Measurements from ENCODE around the gene SELENON. TPM values are rescaled to one million over a fixed set of nuclear protein-coding genes. Genes with fewer than 3 reads are reported as not detected.

SELENON gene
- total and polyA plus RNA-seq, 2 of the 8 experiments (the other 6 are each of a cell fraction or from before 2014, with no cell fraction given), result 43.0 to 77.6 TPM

GRCh38 chr1:25757846-25758185 lies 42.2 kb upstream of the SELENON start:
- POLR2A ChIA-PET (ENCODE audit: partially characterized antibody), result no interaction called here
- H3K79me2 ChIP-seq (ENCODE audit: control insufficient read depth in 1 of 2, insufficient read depth in 2 of 2, low read length in 2 of 2), result no peaks in the 10 kb centered on the region
- no peaks in the 10 kb centered on the region for H3K27me3 ChIP-seq (replicated peaks in 1 of 4; ENCODE audit: control insufficient read depth in 3 of 4, extremely low read depth in 1 of 4, insufficient read depth in 3 of 4, low read length in 3 of 4)
- no peaks in the 10 kb centered on the region for H4K20me1 ChIP-seq (replicated peaks in 1 of 2; ENCODE audit: control insufficient read depth in 1 of 2, insufficient read depth in 2 of 2, low read length in 2 of 2)
- no peaks in the 10 kb centered on the region for H3K23me2 ChIP-seq (ENCODE audit: low read depth, low read length)
- H3K36me3 ChIP-seq (ENCODE audit: control insufficient read depth in 2 of 4, insufficient read depth in 4 of 4, low read length in 3 of 4), result no peaks in the 10 kb centered on the region; a peak in 1 of 8 replicates
- H2BK12ac ChIP-seq (ENCODE audit: low read depth, low read length), result no peak overlapping the region; the same call in 1 of the 2 replicates
- H4K8ac ChIP-seq (ENCODE audit: extremely low read depth, insufficient read depth, low read length), result no peak overlapping the region
- no peak overlapping the region for H3K27ac ChIP-seq (ENCODE audit: low read depth, low read length)
- no peak overlapping the region for H3K9ac ChIP-seq (replicated peaks in 1 of 4; ENCODE audit: extremely low read depth in 1 of 4, low read depth in 3 of 4, low read length in 3 of 4)
- no peak overlapping the region for H3K4me3 ChIP-seq (ENCODE audit: extremely low read depth in 1 of 4, insufficient read depth in 2 of 4, low read depth in 3 of 4, low read length in 4 of 4)
- no peak overlapping the region for H2AK5ac ChIP-seq (ENCODE audit: low read depth, low read length)
- H2BK5ac ChIP-seq (ENCODE audit: low read depth, low read length), result no peak overlapping the region; the same call in 1 of the 2 replicates
- no peak overlapping the region for H3K18ac ChIP-seq (ENCODE audit: extremely low read depth, low read length)
- WGBS, 2 experiments (ENCODE audit: extremely low coverage in 1 of 2, insufficient coverage in 1 of 2, insufficient read length in 1 of 2, insufficient replicate concordance in 2 of 2, low coverage in 1 of 2, low lambda C conversion rate in 2 of 2, missing lambda C conversion rate in 1 of 2), result 83% methylated on average over 5 of the region's 5 CpGs; no CpG with 5 or more reads in 1 of the 2 experiments
- H2BK20ac ChIP-seq (ENCODE audit: low read length), result no peak overlapping the region
- no peak overlapping the region for H3K14ac ChIP-seq (ENCODE audit: insufficient read length)
- FAIRE-seq (no peak), DNase-seq (ENCODE audit: low read depth in 1 of 2, low spot score in 2 of 2) (no peak)
- TF ChIP-seq KDM1A (IDR thresholded peaks at IDR 0.05; ENCODE audit: borderline replicate concordance, low read length) (0 out of 2 replicates have a peak, but pooled peaks have one; percentile 23), CTBP2 (IDR thresholded peaks at IDR 0.05; ENCODE audit: borderline replicate concordance, insufficient read depth, insufficient read length, low read length) (no peak)
- H3K4me1 ChIP-seq (replicated peaks in 1 of 4; ENCODE audit: control insufficient read depth in 3 of 4, insufficient read depth in 4 of 4, low read length in 3 of 4), result peaks cover 0 to 16% (median 7%) of the 10 kb centered on the region in 4 experiments; a peak in 5 of 7 replicates
- H3K56ac ChIP-seq (replicated peaks; ENCODE audit: insufficient read length, low read depth, low read length), result no peak overlapping the region
- no peak overlapping the region for H2BK120ac ChIP-seq (replicated peaks; ENCODE audit: low read depth, low read length)
- H4K5ac ChIP-seq (ENCODE audit: insufficient read length, low read depth, low read length), result no peak overlapping the region
- H3K23ac ChIP-seq (ENCODE audit: insufficient read length), result no peak overlapping the region
- peak overlapping the region; percentile 88; the same call in 1 of the 2 replicates for H2BK15ac ChIP-seq (ENCODE audit: low read length)
- no peak overlapping the region for H2AFZ ChIP-seq (ENCODE audit: low read length)
- CTCF ChIA-PET (ENCODE audit: partially characterized antibody), result interaction anchor here (0.7 to 3.4 kb wide), 12 partner anchors 11 to 271 kb away, joined by 3 to 25 read pairs (median 8); no protein-coding TSS in a partner anchor
- H3K79me1 ChIP-seq (ENCODE audit: low read depth, low read length), result no peaks in the 10 kb centered on the region
- no peak overlapping the region for H3K4ac ChIP-seq (replicated peaks; ENCODE audit: insufficient read length, low read depth, low read length)
- no peak overlapping the region for H4K91ac ChIP-seq (replicated peaks; ENCODE audit: insufficient read length, low read length)
- H3K4me2 ChIP-seq (ENCODE audit: insufficient read depth in 1 of 2, low read depth in 2 of 2, low read length in 2 of 2), result no peak overlapping the region; a peak in 1 of 4 replicates
- H3K9me3 ChIP-seq (ENCODE audit: insufficient read depth in 2 of 2, low read depth in 1 of 2, low read length in 1 of 2), result no peaks in the 10 kb centered on the region

Data from H1 (cell line).